ENCODE results near the gene TMEM52B. TPM values are rescaled to one million over a fixed set of nuclear protein-coding genes. Genes with fewer than 3 reads are reported as not detected.

The TMEM52B gene
- total RNA-seq, 1 donor from 2014 or later = not detected

GRCh38 chr12:10170216-10170615 is 8.6 kb upstream of the TMEM52B start:
- DNase-seq (ENCODE audit: low read depth, low spot score) = no peak
- Mint-ChIP-seq H3K27ac (ENCODE audit: unreplicated experiment) (no peak overlapping the region), H3K4me3 (no peak overlapping the region), H3K27me3 (ENCODE audit: low read depth) (no peaks in the 10 kb centered on the region), H3K9me3 (no peaks in the 10 kb centered on the region), H3K4me1 (no peaks in the 10 kb centered on the region), H3K36me3 (ENCODE audit: low read depth) (no peaks in the 10 kb centered on the region)
- no peak for TF ChIP-seq CTCF (conservative IDR thresholded peaks at IDR 0.05)

GRCh38 chr12:10171973-10172728 is 6.7 kb upstream of the TMEM52B start, which contains the start of gene OLR1:
OLR1 (minus strand) TSS chr12:10172132; CDS start chr12:10172077, 55 bp downstream.
- Mint-ChIP-seq H3K9me3 (no peaks in the 10 kb centered on the region), H3K27ac (ENCODE audit: unreplicated experiment) (no peak within 1 kb of the TSS)

GRCh38 chr12:10174986-10175614 is 3.7 kb upstream of the TMEM52B start:
- no peaks in the 10 kb centered on the region for H3K9me3 Mint-ChIP-seq
- TF ChIP-seq CTCF (conservative IDR thresholded peaks at IDR 0.05) = no peak
- H3K4me1 Mint-ChIP-seq = no peaks in the 10 kb centered on the region
- DNase-seq (ENCODE audit: low read depth, low spot score) = no peak
- no peak overlapping the region for H3K27ac Mint-ChIP-seq (ENCODE audit: unreplicated experiment)
- no peak overlapping the region for H3K4me3 Mint-ChIP-seq
- no peaks in the 10 kb centered on the region for H3K36me3 Mint-ChIP-seq (ENCODE audit: low read depth)
- H3K27me3 Mint-ChIP-seq (ENCODE audit: low read depth) = no peaks in the 10 kb centered on the region

More at GRCh38 chr12:10171973-10172728, 6.7 kb upstream of the TMEM52B start, which contains the start of gene OLR1:
- H3K4me3 Mint-ChIP-seq = no peak within 1 kb of the TSS
- H3K36me3 Mint-ChIP-seq (ENCODE audit: low read depth) = no peaks in the 10 kb centered on the region
- DNase-seq (ENCODE audit: low read depth, low spot score) = no peak
- no peaks in the 10 kb centered on the region for H3K4me1 Mint-ChIP-seq
- TF ChIP-seq CTCF (conservative IDR thresholded peaks at IDR 0.05) = no peak
- H3K27me3 Mint-ChIP-seq (ENCODE audit: low read depth) = no peaks in the 10 kb centered on the region

GRCh38 chr12:10175846-10176636 is 2.8 kb upstream of the TMEM52B start:
- no peaks in the 10 kb centered on the region for H3K4me1 Mint-ChIP-seq

More at GRCh38 chr12:10175846-10176636, 2.8 kb upstream of the TMEM52B start:
- Mint-ChIP-seq H3K9me3 (no peaks in the 10 kb centered on the region), H3K4me3 (no peak overlapping the region), H3K36me3 (ENCODE audit: low read depth) (no peaks in the 10 kb centered on the region), H3K27me3 (ENCODE audit: low read depth) (no peaks in the 10 kb centered on the region), H3K27ac (ENCODE audit: unreplicated experiment) (no peak overlapping the region)
- no peak for TF ChIP-seq CTCF (conservative IDR thresholded peaks at IDR 0.05)
- DNase-seq (ENCODE audit: low read depth, low spot score) = no peak
